Measurements from ENCODE around the gene SLC16A7.

GRCh38 chr12:59637692-59638070 lies 41.9 kb downstream of the SLC16A7 start:
- TF ChIP-seq CBFB (IDR thresholded peaks at IDR 0.05; ENCODE audit: low read depth), result no peak
- no peak for TF ChIP-seq CEBPB (IDR thresholded peaks at IDR 0.05; ENCODE audit: borderline replicate concordance in 1 of 2, low read depth in 2 of 2, low read length in 2 of 2)
- no peak for TF ChIP-seq EP300 (IDR thresholded peaks at IDR 0.05; ENCODE audit: borderline replicate concordance in 1 of 2, control insufficient read depth in 1 of 2, low read depth in 2 of 2, low read length in 2 of 2)
